SIG-M5 treated with dmso at 0.1 percent for 504 hours (cell line): ENCODE results near the gene PTPRN2.

Experiments used
- DNase-seq: peaks from one replicate; lab custom pipeline; 2025; ENCODE audit not compliant: unreplicated experiment; lab: John Stamatoyannopoulos, UW

Gene PTPRN2

GRCh38 chr7:157719008-157719682 is 868.5 kb downstream of the PTPRN2 start:
- no peak for DNase-seq

- DNase-seq, result no peak
Observed at GRCh38 chr7:157718303-157719007, 869.2 kb downstream of the PTPRN2 start.

- no peak for DNase-seq
Observed at GRCh38 chr7:157717211-157718174, 870.1 kb downstream of the PTPRN2 start.

- no peak for DNase-seq
Observed at GRCh38 chr7:157715938-157716280, 871.7 kb downstream of the PTPRN2 start.

GRCh38 chr7:157715071-157715937 is 872.3 kb downstream of the PTPRN2 start:
- DNase-seq, result no peak

GRCh38 chr7:157714166-157715070 is 873.2 kb downstream of the PTPRN2 start:
- DNase-seq, result no peak

GRCh38 chr7:157713591-157713990 is 874.0 kb downstream of the PTPRN2 start:
- DNase-seq, result no peak

- DNase-seq, result no peak
Observed at GRCh38 chr7:157712666-157713235, 874.9 kb downstream of the PTPRN2 start.

- no peak for DNase-seq
Observed at GRCh38 chr7:157711353-157711888, 876.2 kb downstream of the PTPRN2 start.

- DNase-seq, result no peak
Observed at GRCh38 chr7:157710396-157710795, 877.2 kb downstream of the PTPRN2 start.

GRCh38 chr7:157709531-157710251 is 877.9 kb downstream of the PTPRN2 start:
- DNase-seq, result no peak

- no peak for DNase-seq
Observed at GRCh38 chr7:157708919-157709295, 878.7 kb downstream of the PTPRN2 start.

- no peak for DNase-seq
Observed at GRCh38 chr7:157707983-157708918, 879.4 kb downstream of the PTPRN2 start.

GRCh38 chr7:157704365-157704764 is 883.3 kb downstream of the PTPRN2 start:
- no peak for DNase-seq

GRCh38 chr7:157703534-157704195 is 884.0 kb downstream of the PTPRN2 start:
- DNase-seq, result no peak

GRCh38 chr7:157703131-157703530 is 884.5 kb downstream of the PTPRN2 start:
- no peak for DNase-seq
